ENCODE results near the gene RNF150. TPM values are rescaled to one million over a fixed set of nuclear protein-coding genes. Genes with fewer than 3 reads are reported as not detected.

RNF150 gene
- total RNA-seq, 1 experiment from 2014 or later = 0.14 TPM

DNA sequence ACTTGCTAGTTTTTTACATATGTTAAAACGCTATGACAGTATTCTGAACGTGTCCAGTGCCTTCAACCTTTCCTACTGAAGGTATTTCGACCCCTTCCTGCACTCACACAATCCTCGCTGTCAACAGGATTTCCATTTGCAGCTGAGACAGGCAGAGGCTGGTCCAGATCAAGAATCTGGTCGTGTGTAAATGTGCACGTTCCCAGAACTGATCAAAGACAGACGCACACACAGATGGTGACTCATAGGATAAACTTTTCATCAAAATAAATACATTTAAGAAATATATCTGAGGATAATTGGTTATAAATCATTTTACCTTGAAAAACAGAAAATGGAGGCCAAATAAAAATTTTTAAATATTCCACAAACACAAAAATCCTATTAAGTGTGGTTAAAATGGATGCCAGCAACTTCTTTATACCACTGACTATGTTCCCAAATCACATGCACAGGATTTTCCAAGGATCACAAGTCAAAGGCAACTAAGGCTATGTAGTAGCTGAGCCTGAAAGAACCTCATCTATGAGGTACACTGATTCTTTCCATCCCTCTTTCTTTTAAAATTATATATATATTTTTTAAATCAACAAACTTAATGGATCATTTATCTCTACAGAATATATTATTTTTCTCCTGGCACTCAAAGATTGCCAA lies 85.9 kb downstream of the RNF150 start:
- Histone ChIP-seq H3K27me3 (replicated peaks; ENCODE audit: control insufficient read depth, insufficient read depth, low read length) (no peaks in the 10 kb centered on the region), H3K4me1 (no peaks in the 10 kb centered on the region), H3K36me3 (ENCODE audit: control insufficient read depth, insufficient read depth, low read length) (no peaks in the 10 kb centered on the region), H3K9me3 (no peaks in the 10 kb centered on the region), H3K4me3 (ENCODE audit: low read depth, low read length) (no peak overlapping the region)
- Mint-ChIP-seq H3K27me3 (ENCODE audit: insufficient read depth, unreplicated experiment) (no peaks in the 10 kb centered on the region), H3K4me3 (ENCODE audit: unreplicated experiment) (no peak overlapping the region), H3K4me1 (ENCODE audit: low read depth, unreplicated experiment) (no peaks in the 10 kb centered on the region), H3K27ac (ENCODE audit: unreplicated experiment) (no peak overlapping the region), H3K9me3 (ENCODE audit: unreplicated experiment) (peaks cover 9% of the 10 kb centered on the region), H3K36me3 (ENCODE audit: insufficient read depth, unreplicated experiment) (no peaks in the 10 kb centered on the region)
- CTCF ChIA-PET = no interaction called here
- TF ChIP-seq CTCF (IDR thresholded peaks at IDR 0.05; ENCODE audit: insufficient read depth in 1 of 2, low read depth in 1 of 2, low read length in 1 of 2, severe bottlenecking in 1 of 2, unreplicated experiment in 1 of 2) = no peak
- DNase-seq = no peak
- POLR2A ChIA-PET = no interaction called here
- intact Hi-C loops (cut with micrococcal nuclease; ENCODE audit: unreplicated experiment) = no loop called here
- no TSS peak for BruUV-seq (replicated peaks)

DNA sequence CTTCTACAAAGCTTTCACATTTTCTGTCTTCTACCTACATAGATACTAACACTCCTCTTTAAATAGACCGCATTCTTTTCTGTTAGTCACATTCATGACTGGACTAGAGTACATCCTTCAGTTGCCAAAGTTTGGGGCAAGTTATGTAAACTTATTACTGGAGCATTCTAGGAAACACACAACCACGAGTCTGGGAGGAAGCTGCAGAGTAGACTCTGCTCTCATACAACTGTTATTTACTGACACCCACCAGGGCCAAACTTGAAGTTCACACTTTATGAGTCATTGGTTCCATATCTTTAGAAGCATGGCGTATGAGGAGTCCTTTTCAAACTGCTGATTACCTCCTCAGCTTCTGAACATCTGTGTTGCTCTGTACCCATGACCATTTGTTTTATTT lies 87.0 kb downstream of the RNF150 start:
- Mint-ChIP-seq H3K4me3 (ENCODE audit: unreplicated experiment) (no peak overlapping the region), H3K27me3 (ENCODE audit: insufficient read depth, unreplicated experiment) (peaks cover under 1% of the 10 kb centered on the region), H3K9me3 (ENCODE audit: unreplicated experiment) (peaks cover 9% of the 10 kb centered on the region), H3K27ac (ENCODE audit: unreplicated experiment) (no peak overlapping the region), H3K36me3 (ENCODE audit: insufficient read depth, unreplicated experiment) (peaks cover under 1% of the 10 kb centered on the region), H3K4me1 (ENCODE audit: low read depth, unreplicated experiment) (peaks cover 3% of the 10 kb centered on the region)
- no peaks in the 10 kb centered on the region for H3K27me3 ChIP-seq (replicated peaks; ENCODE audit: control insufficient read depth, insufficient read depth, low read length)
- ChIA-PET CTCF (no interaction called here), POLR2A (no interaction called here)
- H3K36me3 ChIP-seq (ENCODE audit: control insufficient read depth, insufficient read depth, low read length) = no peaks in the 10 kb centered on the region
- H3K4me3 ChIP-seq (ENCODE audit: low read depth, low read length) = no peak overlapping the region
- no peaks in the 10 kb centered on the region for H3K9me3 ChIP-seq
- intact Hi-C loops (cut with micrococcal nuclease; ENCODE audit: unreplicated experiment) = no loop called here
- DNase-seq = no peak
- BruUV-seq (replicated peaks) = no TSS peak
- no peak for TF ChIP-seq CTCF (IDR thresholded peaks at IDR 0.05; ENCODE audit: insufficient read depth in 1 of 2, low read depth in 1 of 2, low read length in 1 of 2, severe bottlenecking in 1 of 2, unreplicated experiment in 1 of 2)
- no peaks in the 10 kb centered on the region; the same call in 1 of the 2 replicates for H3K4me1 ChIP-seq

GRCh38 chr4:141045848-141046247 lies 87.4 kb downstream of the RNF150 start:
- Histone ChIP-seq H3K4me3 (ENCODE audit: low read depth, low read length) (no peak overlapping the region), H3K4me1 (no peaks in the 10 kb centered on the region; the same call in 1 of the 2 replicates), H3K27me3 (replicated peaks; ENCODE audit: control insufficient read depth, insufficient read depth, low read length) (no peaks in the 10 kb centered on the region), H3K9me3 (no peaks in the 10 kb centered on the region), H3K36me3 (ENCODE audit: control insufficient read depth, insufficient read depth, low read length) (no peaks in the 10 kb centered on the region)
- intact Hi-C loops (cut with micrococcal nuclease; ENCODE audit: unreplicated experiment) = no loop called here
- no peak for DNase-seq
- H3K9me3 Mint-ChIP-seq (ENCODE audit: unreplicated experiment) = peaks cover 9% of the 10 kb centered on the region
- peaks cover 5% of the 10 kb centered on the region for H3K36me3 Mint-ChIP-seq (ENCODE audit: insufficient read depth, unreplicated experiment)
- H3K4me1 Mint-ChIP-seq (ENCODE audit: low read depth, unreplicated experiment) = peaks cover 7% of the 10 kb centered on the region
- TF ChIP-seq CTCF (IDR thresholded peaks at IDR 0.05; ENCODE audit: insufficient read depth in 1 of 2, low read depth in 1 of 2, low read length in 1 of 2, severe bottlenecking in 1 of 2, unreplicated experiment in 1 of 2) = no peak
- no TSS peak for BruUV-seq (replicated peaks)
- H3K27ac Mint-ChIP-seq (ENCODE audit: unreplicated experiment) = no peak overlapping the region
- POLR2A ChIA-PET = no interaction called here
- peaks cover 3% of the 10 kb centered on the region for H3K27me3 Mint-ChIP-seq (ENCODE audit: insufficient read depth, unreplicated experiment)
- no peak overlapping the region for H3K4me3 Mint-ChIP-seq (ENCODE audit: unreplicated experiment)
- CTCF ChIA-PET = no interaction called here

Measured in Caco-2 (cell line).